OCI-LY7 (cell line): ENCODE data around the gene NOM1.

ENCODE experiments used
- EZH2phosphoT487 ChIP-seq: fragments of 200-600 bp; sonication (generic); IDR thresholded peaks from 2 replicates; pipeline ENCODE4 v1.6.1; 2018; ENCODE audit warnings: low read depth, borderline replicate concordance, mild to moderate bottlenecking, mixed run types, antibody characterized with exemption, low read length, moderate library complexity, mixed read lengths
- TF ChIP-seq, protein P1 (sequence below): fragments of 200-600 bp; sonication (generic); conservative IDR thresholded peaks from 2 replicates; pipeline ENCODE4 v1.5.1; 2014; ENCODE audit warnings: mild to moderate bottlenecking, antibody characterized with exemption, low read length, moderate library complexity, mixed read lengths

DNA sequence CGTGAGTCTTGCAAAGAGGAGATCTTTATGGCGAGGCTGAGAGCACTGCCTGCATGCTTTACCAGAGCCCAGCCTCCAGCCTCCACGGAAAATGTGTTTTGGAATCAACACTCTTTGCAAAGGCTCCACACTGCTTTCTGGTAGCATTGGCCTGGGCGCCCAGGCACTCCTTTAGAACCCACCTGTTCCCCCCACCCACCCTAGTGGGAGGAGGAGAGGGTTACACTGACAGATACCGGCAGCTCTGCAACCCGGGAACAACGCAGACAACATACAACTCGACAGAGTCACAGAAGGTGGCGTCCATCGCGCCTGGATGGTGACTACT, 66.5 kb downstream of the NOM1 start:
- TF ChIP-seq, protein P1, sequence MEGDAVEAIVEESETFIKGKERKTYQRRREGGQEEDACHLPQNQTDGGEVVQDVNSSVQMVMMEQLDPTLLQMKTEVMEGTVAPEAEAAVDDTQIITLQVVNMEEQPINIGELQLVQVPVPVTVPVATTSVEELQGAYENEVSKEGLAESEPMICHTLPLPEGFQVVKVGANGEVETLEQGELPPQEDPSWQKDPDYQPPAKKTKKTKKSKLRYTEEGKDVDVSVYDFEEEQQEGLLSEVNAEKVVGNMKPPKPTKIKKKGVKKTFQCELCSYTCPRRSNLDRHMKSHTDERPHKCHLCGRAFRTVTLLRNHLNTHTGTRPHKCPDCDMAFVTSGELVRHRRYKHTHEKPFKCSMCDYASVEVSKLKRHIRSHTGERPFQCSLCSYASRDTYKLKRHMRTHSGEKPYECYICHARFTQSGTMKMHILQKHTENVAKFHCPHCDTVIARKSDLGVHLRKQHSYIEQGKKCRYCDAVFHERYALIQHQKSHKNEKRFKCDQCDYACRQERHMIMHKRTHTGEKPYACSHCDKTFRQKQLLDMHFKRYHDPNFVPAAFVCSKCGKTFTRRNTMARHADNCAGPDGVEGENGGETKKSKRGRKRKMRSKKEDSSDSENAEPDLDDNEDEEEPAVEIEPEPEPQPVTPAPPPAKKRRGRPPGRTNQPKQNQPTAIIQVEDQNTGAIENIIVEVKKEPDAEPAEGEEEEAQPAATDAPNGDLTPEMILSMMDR = no peak
- no peak for TF ChIP-seq EZH2phosphoT487
